ENCODE measurements around the gene PATJ. TPM values are rescaled to one million over a fixed set of nuclear protein-coding genes. Genes with fewer than 3 reads are reported as not detected.

PATJ gene
- total RNA-seq, 6 experiments from 2014 or later = 19.0 to 49.0 (median 26.7) TPM

GRCh38 chr1:61743716-61744580, 1.7 kb downstream of the PATJ start:
- intact Hi-C loops (cut with DNase I) = no loop called here
- no peaks in the 10 kb centered on the region for H3K9me3 ChIP-seq

GRCh38 chr1:61746813-61747212, 4.5 kb downstream of the PATJ start:
- Histone ChIP-seq H3K9me3 (no peaks in the 10 kb centered on the region), H3K27me3 (no peaks in the 10 kb centered on the region), H3K4me1 (peaks cover 0 to 35% (median 4%) of the 10 kb centered on the region in 4 donors), H3K4me3 (peak overlapping the region in 2 of 3 donors; percentile 4 to 27), H3K27ac (peak overlapping the region in 1 of 3 donors; percentile 47), H3K36me3 (no peaks in the 10 kb centered on the region)
- ATAC-seq (peak in 2 of 4 donors; percentile 14 to 29), DNase-seq (no peak)
- intact Hi-C loops (cut with DNase I) = no loop called here
- TF ChIP-seq CTCF (IDR thresholded peaks at IDR 0.05) (no peak), POLR2A (IDR thresholded peaks at IDR 0.05) (no peak)
- 0% methylated on average over 1 of the region's 1 CpG for WGBS (ENCODE audit: insufficient coverage, low coverage, low lambda C conversion rate, missing lambda C conversion rate)

More at GRCh38 chr1:61743716-61744580, 1.7 kb downstream of the PATJ start:
- H3K27ac ChIP-seq = peak overlapping the region in 1 of 3 donors; percentile 90
- 90% methylated on average over 5 of the region's 6 CpGs for WGBS (ENCODE audit: insufficient coverage, low coverage, low lambda C conversion rate, missing lambda C conversion rate)
- H3K4me3 ChIP-seq = peak overlapping the region in 1 of 3 donors; percentile 98
- peaks cover 0 to 43% (median 4%) of the 10 kb centered on the region in 4 donors for H3K4me1 ChIP-seq
- TF ChIP-seq CTCF (IDR thresholded peaks at IDR 0.05) = no peak
- H3K27me3 ChIP-seq = no peaks in the 10 kb centered on the region
- H3K36me3 ChIP-seq = no peaks in the 10 kb centered on the region
- ATAC-seq = no peak
- DNase-seq = no peak

GRCh38 chr1:61748566-61748965, 6.3 kb downstream of the PATJ start:
- H3K9me3 ChIP-seq = no peaks in the 10 kb centered on the region
- ATAC-seq (no peak), DNase-seq (no peak)
- no peak overlapping the region for H3K27ac ChIP-seq
- 100% methylated on average over 4 of the region's 4 CpGs for WGBS (ENCODE audit: insufficient coverage, low coverage, low lambda C conversion rate, missing lambda C conversion rate)
- H3K36me3 ChIP-seq = no peaks in the 10 kb centered on the region
- TF ChIP-seq CTCF (IDR thresholded peaks at IDR 0.05) (no peak), POLR2A (IDR thresholded peaks at IDR 0.05) (no peak)
- intact Hi-C loops (cut with DNase I) = no loop called here
- no peak overlapping the region for H3K4me3 ChIP-seq
- peaks cover 0 to 37% (median 6%) of the 10 kb centered on the region in 4 donors for H3K4me1 ChIP-seq
- no peaks in the 10 kb centered on the region for H3K27me3 ChIP-seq

- TF ChIP-seq POLR2A (IDR thresholded peaks at IDR 0.05) (no peak), CTCF (IDR thresholded peaks at IDR 0.05) (no peak)
- DNase-seq = no peak
- no peaks in the 10 kb centered on the region for H3K36me3 ChIP-seq
- H3K4me1 ChIP-seq = peaks cover 0 to 31% (median 6%) of the 10 kb centered on the region in 4 donors
- intact Hi-C loops (cut with DNase I) = no loop called here
- ATAC-seq = no peak
- H3K9me3 ChIP-seq = no peaks in the 10 kb centered on the region
- no peak overlapping the region for H3K27ac ChIP-seq
- H3K27me3 ChIP-seq = no peaks in the 10 kb centered on the region
- WGBS (ENCODE audit: insufficient coverage, low coverage, low lambda C conversion rate, missing lambda C conversion rate) = 83% methylated on average over 2 of the region's 2 CpGs
- H3K4me3 ChIP-seq = no peak overlapping the region
These were observed 7.3 kb downstream of the PATJ start for GRCh38 chr1:61749574-61749973.
